ENCODE data around the gene ANKS1B.

ANKS1B gene

GRCh38 chr12:99700032-99700431 lies 284.7 kb downstream of the ANKS1B start:
- Histone ChIP-seq H3K4me1 (ENCODE audit: control insufficient read depth, insufficient read depth, low read length) (no peaks in the 10 kb centered on the region), H3K9me3 (ENCODE audit: control insufficient read depth, insufficient read depth, low read depth, low read length) (no peaks in the 10 kb centered on the region), H3K36me3 (ENCODE audit: control insufficient read depth in 2 of 2, insufficient read depth in 1 of 2, low read length in 2 of 2) (no peaks in the 10 kb centered on the region), H3K27ac (ENCODE audit: extremely low read depth, low read depth, low read length) (no peak overlapping the region), H3K4me3 (ENCODE audit: low read depth, low read length) (no peak overlapping the region)
- ChIA-PET CTCF (no interaction called here), POLR2A (no interaction called here)
- TF ChIP-seq BCL11B (tag by site-specific recombination; IDR thresholded peaks at IDR 0.05; ENCODE audit: low read depth) (no peak), ZNF202 (tag by site-specific recombination; IDR thresholded peaks at IDR 0.05; ENCODE audit: borderline replicate concordance) (no peak), KLF9 (tag by site-specific recombination; IDR thresholded peaks at IDR 0.05; ENCODE audit: low read depth) (no peak), ZSCAN16 (tag by site-specific recombination; IDR thresholded peaks at IDR 0.05) (no peak)
- TF ChIP-seq, protein P1, sequence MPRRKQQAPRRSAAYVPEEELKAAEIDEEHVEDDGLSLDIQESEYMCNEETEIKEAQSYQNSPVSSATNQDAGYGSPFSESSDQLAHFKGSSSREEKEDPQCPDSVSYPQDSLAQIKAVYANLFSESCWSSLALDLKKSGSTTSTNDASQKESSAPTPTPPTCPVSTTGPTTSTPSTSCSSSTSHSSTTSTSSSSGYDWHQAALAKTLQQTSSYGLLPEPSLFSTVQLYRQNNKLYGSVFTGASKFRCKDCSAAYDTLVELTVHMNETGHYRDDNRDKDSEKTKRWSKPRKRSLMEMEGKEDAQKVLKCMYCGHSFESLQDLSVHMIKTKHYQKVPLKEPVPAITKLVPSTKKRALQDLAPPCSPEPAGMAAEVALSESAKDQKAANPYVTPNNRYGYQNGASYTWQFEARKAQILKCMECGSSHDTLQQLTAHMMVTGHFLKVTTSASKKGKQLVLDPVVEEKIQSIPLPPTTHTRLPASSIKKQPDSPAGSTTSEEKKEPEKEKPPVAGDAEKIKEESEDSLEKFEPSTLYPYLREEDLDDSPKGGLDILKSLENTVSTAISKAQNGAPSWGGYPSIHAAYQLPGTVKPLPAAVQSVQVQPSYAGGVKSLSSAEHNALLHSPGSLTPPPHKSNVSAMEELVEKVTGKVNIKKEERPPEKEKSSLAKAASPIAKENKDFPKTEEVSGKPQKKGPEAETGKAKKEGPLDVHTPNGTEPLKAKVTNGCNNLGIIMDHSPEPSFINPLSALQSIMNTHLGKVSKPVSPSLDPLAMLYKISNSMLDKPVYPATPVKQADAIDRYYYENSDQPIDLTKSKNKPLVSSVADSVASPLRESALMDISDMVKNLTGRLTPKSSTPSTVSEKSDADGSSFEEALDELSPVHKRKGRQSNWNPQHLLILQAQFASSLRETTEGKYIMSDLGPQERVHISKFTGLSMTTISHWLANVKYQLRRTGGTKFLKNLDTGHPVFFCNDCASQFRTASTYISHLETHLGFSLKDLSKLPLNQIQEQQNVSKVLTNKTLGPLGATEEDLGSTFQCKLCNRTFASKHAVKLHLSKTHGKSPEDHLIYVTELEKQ (tag by site-specific recombination; IDR thresholded peaks at IDR 0.05; ENCODE audit: borderline replicate concordance) = no peak

DNA sequence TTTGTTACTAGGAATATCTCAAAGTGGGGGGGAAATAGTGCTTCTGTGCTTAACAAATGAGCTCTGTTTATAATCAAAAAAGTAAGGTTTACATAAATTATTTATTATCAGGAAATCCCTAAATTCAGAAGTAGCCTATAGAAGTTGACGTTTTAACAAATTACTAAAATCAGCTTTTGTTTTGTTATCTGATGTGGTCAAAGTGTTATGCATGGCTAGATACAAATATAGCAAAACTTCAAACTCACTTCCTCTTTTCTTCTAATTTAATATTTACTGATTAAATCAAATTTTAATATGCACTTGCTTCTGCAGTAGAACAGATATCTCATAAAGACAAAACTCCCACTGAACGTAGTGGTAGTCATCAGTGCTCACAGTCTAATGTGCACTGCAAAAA lies 289.7 kb downstream of the ANKS1B start:
- Histone ChIP-seq H3K9me3 (ENCODE audit: control insufficient read depth, insufficient read depth, low read depth, low read length) (no peaks in the 10 kb centered on the region), H3K27ac (ENCODE audit: extremely low read depth, low read depth, low read length) (no peak overlapping the region), H3K36me3 (ENCODE audit: control insufficient read depth in 2 of 2, insufficient read depth in 1 of 2, low read length in 2 of 2) (no peaks in the 10 kb centered on the region), H3K4me1 (ENCODE audit: control insufficient read depth, insufficient read depth, low read length) (no peaks in the 10 kb centered on the region), H3K4me3 (ENCODE audit: low read depth, low read length) (no peak overlapping the region)
- CTCF ChIA-PET = interaction anchor here (0.7 kb wide), 1 partner anchor 36 kb away, joined by 3 read pairs; no protein-coding TSS in a partner anchor
- TF ChIP-seq ZEB2 (tag by site-specific recombination; IDR thresholded peaks at IDR 0.05) (no peak), KLF7 (tag by site-specific recombination; IDR thresholded peaks at IDR 0.05; ENCODE audit: borderline replicate concordance) (no peak), HOXD13 (CRISPR knock-in tag; IDR thresholded peaks at IDR 0.05; ENCODE audit: borderline replicate concordance) (no peak), ZNF132 (tag by site-specific recombination; IDR thresholded peaks at IDR 0.05; ENCODE audit: borderline replicate concordance) (no peak), ZFP3 (tag by site-specific recombination; IDR thresholded peaks at IDR 0.05; ENCODE audit: low read depth) (no peak), ZNF600 (tag by site-specific recombination; IDR thresholded peaks at IDR 0.05) (no peak), ZNF292 (tag by site-specific recombination; IDR thresholded peaks at IDR 0.05; ENCODE audit: borderline replicate concordance, low read depth) (no peak), ZFP69B (tag by site-specific recombination; IDR thresholded peaks at IDR 0.05) (no peak)
- TF ChIP-seq, protein P2, sequence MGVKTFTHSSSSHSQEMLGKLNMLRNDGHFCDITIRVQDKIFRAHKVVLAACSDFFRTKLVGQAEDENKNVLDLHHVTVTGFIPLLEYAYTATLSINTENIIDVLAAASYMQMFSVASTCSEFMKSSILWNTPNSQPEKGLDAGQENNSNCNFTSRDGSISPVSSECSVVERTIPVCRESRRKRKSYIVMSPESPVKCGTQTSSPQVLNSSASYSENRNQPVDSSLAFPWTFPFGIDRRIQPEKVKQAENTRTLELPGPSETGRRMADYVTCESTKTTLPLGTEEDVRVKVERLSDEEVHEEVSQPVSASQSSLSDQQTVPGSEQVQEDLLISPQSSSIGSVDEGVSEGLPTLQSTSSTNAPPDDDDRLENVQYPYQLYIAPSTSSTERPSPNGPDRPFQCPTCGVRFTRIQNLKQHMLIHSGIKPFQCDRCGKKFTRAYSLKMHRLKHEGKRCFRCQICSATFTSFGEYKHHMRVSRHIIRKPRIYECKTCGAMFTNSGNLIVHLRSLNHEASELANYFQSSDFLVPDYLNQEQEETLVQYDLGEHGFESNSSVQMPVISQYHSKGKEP (tag by site-specific recombination; IDR thresholded peaks at IDR 0.05) = no peak
- TF ChIP-seq, protein P3, sequence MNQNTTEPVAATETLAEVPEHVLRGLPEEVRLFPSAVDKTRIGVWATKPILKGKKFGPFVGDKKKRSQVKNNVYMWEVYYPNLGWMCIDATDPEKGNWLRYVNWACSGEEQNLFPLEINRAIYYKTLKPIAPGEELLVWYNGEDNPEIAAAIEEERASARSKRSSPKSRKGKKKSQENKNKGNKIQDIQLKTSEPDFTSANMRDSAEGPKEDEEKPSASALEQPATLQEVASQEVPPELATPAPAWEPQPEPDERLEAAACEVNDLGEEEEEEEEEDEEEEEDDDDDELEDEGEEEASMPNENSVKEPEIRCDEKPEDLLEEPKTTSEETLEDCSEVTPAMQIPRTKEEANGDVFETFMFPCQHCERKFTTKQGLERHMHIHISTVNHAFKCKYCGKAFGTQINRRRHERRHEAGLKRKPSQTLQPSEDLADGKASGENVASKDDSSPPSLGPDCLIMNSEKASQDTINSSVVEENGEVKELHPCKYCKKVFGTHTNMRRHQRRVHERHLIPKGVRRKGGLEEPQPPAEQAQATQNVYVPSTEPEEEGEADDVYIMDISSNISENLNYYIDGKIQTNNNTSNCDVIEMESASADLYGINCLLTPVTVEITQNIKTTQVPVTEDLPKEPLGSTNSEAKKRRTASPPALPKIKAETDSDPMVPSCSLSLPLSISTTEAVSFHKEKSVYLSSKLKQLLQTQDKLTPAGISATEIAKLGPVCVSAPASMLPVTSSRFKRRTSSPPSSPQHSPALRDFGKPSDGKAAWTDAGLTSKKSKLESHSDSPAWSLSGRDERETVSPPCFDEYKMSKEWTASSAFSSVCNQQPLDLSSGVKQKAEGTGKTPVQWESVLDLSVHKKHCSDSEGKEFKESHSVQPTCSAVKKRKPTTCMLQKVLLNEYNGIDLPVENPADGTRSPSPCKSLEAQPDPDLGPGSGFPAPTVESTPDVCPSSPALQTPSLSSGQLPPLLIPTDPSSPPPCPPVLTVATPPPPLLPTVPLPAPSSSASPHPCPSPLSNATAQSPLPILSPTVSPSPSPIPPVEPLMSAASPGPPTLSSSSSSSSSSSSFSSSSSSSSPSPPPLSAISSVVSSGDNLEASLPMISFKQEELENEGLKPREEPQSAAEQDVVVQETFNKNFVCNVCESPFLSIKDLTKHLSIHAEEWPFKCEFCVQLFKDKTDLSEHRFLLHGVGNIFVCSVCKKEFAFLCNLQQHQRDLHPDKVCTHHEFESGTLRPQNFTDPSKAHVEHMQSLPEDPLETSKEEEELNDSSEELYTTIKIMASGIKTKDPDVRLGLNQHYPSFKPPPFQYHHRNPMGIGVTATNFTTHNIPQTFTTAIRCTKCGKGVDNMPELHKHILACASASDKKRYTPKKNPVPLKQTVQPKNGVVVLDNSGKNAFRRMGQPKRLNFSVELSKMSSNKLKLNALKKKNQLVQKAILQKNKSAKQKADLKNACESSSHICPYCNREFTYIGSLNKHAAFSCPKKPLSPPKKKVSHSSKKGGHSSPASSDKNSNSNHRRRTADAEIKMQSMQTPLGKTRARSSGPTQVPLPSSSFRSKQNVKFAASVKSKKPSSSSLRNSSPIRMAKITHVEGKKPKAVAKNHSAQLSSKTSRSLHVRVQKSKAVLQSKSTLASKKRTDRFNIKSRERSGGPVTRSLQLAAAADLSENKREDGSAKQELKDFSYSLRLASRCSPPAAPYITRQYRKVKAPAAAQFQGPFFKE (tag by site-specific recombination; IDR thresholded peaks at IDR 0.05; ENCODE audit: borderline replicate concordance) = no peak
- POLR2A ChIA-PET = no interaction called here

Measured in HEK293 (cell line).